Measurements from ENCODE around the gene CLIC6.

CLIC6 gene

GRCh38 chr21:34679051-34679450, 10.3 kb downstream of the CLIC6 start:
- Histone ChIP-seq H3K27me3 (ENCODE audit: control insufficient read depth in 1 of 2, insufficient read depth in 1 of 2, low read length in 2 of 2) (peaks cover 0 to 18% of the 10 kb centered on the region in 2 experiments), H2BK12ac (ENCODE audit: low read length in 2 of 2) (no peak overlapping the region), H3K9ac (ENCODE audit: low read length) (no peak overlapping the region), H2AFZ (ENCODE audit: low read depth, low read length) (no peak overlapping the region), H2BK120ac (ENCODE audit: low read depth, low read length) (no peak overlapping the region), H4K91ac (ENCODE audit: low read length) (no peak overlapping the region), H3K23ac (ENCODE audit: low read length in 2 of 2) (no peak overlapping the region), H3K79me1 (replicated peaks; ENCODE audit: low read length, poor library complexity, severe bottlenecking) (no peaks in the 10 kb centered on the region), H3K14ac (ENCODE audit: low read length in 2 of 2) (no peak overlapping the region), H3K4me2 (ENCODE audit: low read length, poor library complexity, severe bottlenecking) (no peak overlapping the region), H3K4me3 (ENCODE audit: insufficient read depth in 1 of 2, low read depth in 1 of 2, low read length in 2 of 2) (no peak overlapping the region), H2AK5ac (ENCODE audit: low read length, severe bottlenecking) (no peak overlapping the region), H3K18ac (ENCODE audit: low read depth in 1 of 2, low read length in 2 of 2) (no peak overlapping the region), H2BK15ac (ENCODE audit: low read depth, poor library complexity, severe bottlenecking) (no peak overlapping the region), H3K9me3 (ENCODE audit: control insufficient read depth, low read length) (peaks cover 10% of the 10 kb centered on the region), H4K8ac (ENCODE audit: low read length) (no peak overlapping the region), H2BK5ac (ENCODE audit: low read depth, low read length, poor library complexity, severe bottlenecking) (no peak overlapping the region), H3K27ac (ENCODE audit: low read length, poor library complexity, severe bottlenecking) (no peak overlapping the region), H3K4me1 (ENCODE audit: control insufficient read depth, insufficient read depth, low read depth, low read length) (no peaks in the 10 kb centered on the region), H3K4ac (ENCODE audit: low read depth in 1 of 2, low read length in 2 of 2) (no peak overlapping the region), H3K36me3 (ENCODE audit: control insufficient read depth in 1 of 2, insufficient read depth in 2 of 2, low read depth in 1 of 2, low read length in 2 of 2) (no peaks in the 10 kb centered on the region)
- WGBS: 62% methylated on average over 5 of the region's 5 CpGs
- DNase-seq: no peak

- Histone ChIP-seq H4K8ac (ENCODE audit: low read length) (no peak overlapping the region), H3K36me3 (ENCODE audit: control insufficient read depth in 1 of 2, insufficient read depth in 2 of 2, low read depth in 1 of 2, low read length in 2 of 2) (no peaks in the 10 kb centered on the region), H4K91ac (ENCODE audit: low read length) (no peak overlapping the region), H2BK120ac (ENCODE audit: low read depth, low read length) (no peak overlapping the region), H3K4me1 (ENCODE audit: control insufficient read depth, insufficient read depth, low read depth, low read length) (no peaks in the 10 kb centered on the region), H3K18ac (ENCODE audit: low read depth in 1 of 2, low read length in 2 of 2) (no peak overlapping the region), H2AFZ (ENCODE audit: low read depth, low read length) (no peak overlapping the region), H3K4me3 (ENCODE audit: insufficient read depth in 1 of 2, low read depth in 1 of 2, low read length in 2 of 2) (no peak overlapping the region), H3K9me3 (ENCODE audit: control insufficient read depth, low read length) (peaks cover 10% of the 10 kb centered on the region), H3K27ac (ENCODE audit: low read length, poor library complexity, severe bottlenecking) (no peak overlapping the region), H2BK15ac (ENCODE audit: low read depth, poor library complexity, severe bottlenecking) (no peak overlapping the region), H3K27me3 (ENCODE audit: control insufficient read depth in 1 of 2, insufficient read depth in 1 of 2, low read length in 2 of 2) (peaks cover 0 to 20% of the 10 kb centered on the region in 2 experiments), H3K4ac (ENCODE audit: low read depth in 1 of 2, low read length in 2 of 2) (no peak overlapping the region), H2BK5ac (ENCODE audit: low read depth, low read length, poor library complexity, severe bottlenecking) (no peak overlapping the region), H2AK5ac (ENCODE audit: low read length, severe bottlenecking) (no peak overlapping the region), H3K23ac (ENCODE audit: low read length in 2 of 2) (no peak overlapping the region), H3K14ac (ENCODE audit: low read length in 2 of 2) (no peak overlapping the region), H3K9ac (ENCODE audit: low read length) (no peak overlapping the region), H3K79me1 (replicated peaks; ENCODE audit: low read length, poor library complexity, severe bottlenecking) (no peaks in the 10 kb centered on the region), H2BK12ac (ENCODE audit: low read length in 2 of 2) (no peak overlapping the region), H3K4me2 (ENCODE audit: low read length, poor library complexity, severe bottlenecking) (no peak overlapping the region)
- WGBS: 54% methylated on average over 1 of the region's 2 CpGs
- DNase-seq: no peak
Measured at GRCh38 chr21:34684174-34684876, 15.5 kb downstream of the CLIC6 start.

- Histone ChIP-seq H3K9me3 (ENCODE audit: control insufficient read depth, low read length) (no peaks in the 10 kb centered on the region), H3K36me3 (ENCODE audit: control insufficient read depth in 1 of 2, insufficient read depth in 2 of 2, low read depth in 1 of 2, low read length in 2 of 2) (no peaks in the 10 kb centered on the region), H3K4me1 (ENCODE audit: control insufficient read depth, insufficient read depth, low read depth, low read length) (no peaks in the 10 kb centered on the region), H3K4me3 (ENCODE audit: insufficient read depth in 1 of 2, low read depth in 1 of 2, low read length in 2 of 2) (no peak overlapping the region), H3K4ac (ENCODE audit: low read depth in 1 of 2, low read length in 2 of 2) (no peak overlapping the region), H2BK15ac (ENCODE audit: low read depth, poor library complexity, severe bottlenecking) (no peak overlapping the region), H2BK12ac (ENCODE audit: low read length in 2 of 2) (no peak overlapping the region), H2BK5ac (ENCODE audit: low read depth, low read length, poor library complexity, severe bottlenecking) (no peak overlapping the region), H3K4me2 (ENCODE audit: low read length, poor library complexity, severe bottlenecking) (no peak overlapping the region), H3K27me3 (ENCODE audit: control insufficient read depth in 1 of 2, insufficient read depth in 1 of 2, low read length in 2 of 2) (peaks cover 0 to 41% of the 10 kb centered on the region in 2 experiments), H4K8ac (ENCODE audit: low read length) (no peak overlapping the region), H2AK5ac (ENCODE audit: low read length, severe bottlenecking) (no peak overlapping the region), H3K14ac (ENCODE audit: low read length in 2 of 2) (no peak overlapping the region), H2BK120ac (ENCODE audit: low read depth, low read length) (no peak overlapping the region), H3K9ac (ENCODE audit: low read length) (no peak overlapping the region), H3K18ac (ENCODE audit: low read depth in 1 of 2, low read length in 2 of 2) (no peak overlapping the region), H4K91ac (ENCODE audit: low read length) (no peak overlapping the region), H3K79me1 (replicated peaks; ENCODE audit: low read length, poor library complexity, severe bottlenecking) (no peaks in the 10 kb centered on the region), H3K27ac (ENCODE audit: low read length, poor library complexity, severe bottlenecking) (no peak overlapping the region), H2AFZ (ENCODE audit: low read depth, low read length) (no peak overlapping the region), H3K23ac (ENCODE audit: low read length in 2 of 2) (no peak overlapping the region)
- WGBS: no CpG with 5 or more reads among the region's 1 CpG
- no peak for DNase-seq
Measured at GRCh38 chr21:34687065-34687464, 18.3 kb downstream of the CLIC6 start.

DNA sequence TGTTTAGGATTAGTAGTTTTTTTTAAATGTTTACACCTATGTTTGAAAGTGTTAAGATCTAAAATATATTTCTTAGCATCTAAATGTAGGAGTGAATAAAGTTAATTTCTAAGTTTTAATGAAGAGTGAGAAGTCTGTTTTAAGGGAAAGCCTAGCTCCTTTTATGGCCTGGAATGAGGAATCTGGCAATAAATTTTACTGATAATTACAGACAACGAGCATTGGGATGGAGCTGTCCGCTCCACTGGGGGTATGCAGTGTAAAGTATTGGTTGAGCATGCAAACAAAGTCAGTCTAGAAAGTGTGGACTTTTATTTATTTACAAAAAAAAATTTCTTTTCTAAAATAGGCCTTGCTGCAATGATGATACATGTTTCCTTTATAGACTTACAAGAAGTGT, 19.0 kb downstream of the CLIC6 start:
- H3K9ac ChIP-seq (ENCODE audit: low read length): no peak overlapping the region
- 50% methylated on average over 2 of the region's 2 CpGs for WGBS

More for the DNA sequence above, 19.0 kb downstream of the CLIC6 start:
- Histone ChIP-seq H3K4me3 (ENCODE audit: insufficient read depth in 1 of 2, low read depth in 1 of 2, low read length in 2 of 2) (no peak overlapping the region), H3K9me3 (ENCODE audit: control insufficient read depth, low read length) (no peaks in the 10 kb centered on the region), H3K27ac (ENCODE audit: low read length, poor library complexity, severe bottlenecking) (no peak overlapping the region), H4K91ac (ENCODE audit: low read length) (no peak overlapping the region), H4K8ac (ENCODE audit: low read length) (no peak overlapping the region), H3K4me1 (ENCODE audit: control insufficient read depth, insufficient read depth, low read depth, low read length) (no peaks in the 10 kb centered on the region), H2BK12ac (ENCODE audit: low read length in 2 of 2) (no peak overlapping the region), H3K27me3 (ENCODE audit: control insufficient read depth in 1 of 2, insufficient read depth in 1 of 2, low read length in 2 of 2) (peaks cover 0 to 47% of the 10 kb centered on the region in 2 experiments), H3K23ac (ENCODE audit: low read length in 2 of 2) (no peak overlapping the region), H2BK5ac (ENCODE audit: low read depth, low read length, poor library complexity, severe bottlenecking) (no peak overlapping the region), H2AK5ac (ENCODE audit: low read length, severe bottlenecking) (no peak overlapping the region), H2AFZ (ENCODE audit: low read depth, low read length) (no peak overlapping the region), H3K18ac (ENCODE audit: low read depth in 1 of 2, low read length in 2 of 2) (no peak overlapping the region), H3K14ac (ENCODE audit: low read length in 2 of 2) (no peak overlapping the region), H3K79me1 (replicated peaks; ENCODE audit: low read length, poor library complexity, severe bottlenecking) (no peaks in the 10 kb centered on the region), H2BK120ac (ENCODE audit: low read depth, low read length) (no peak overlapping the region), H3K4ac (ENCODE audit: low read depth in 1 of 2, low read length in 2 of 2) (no peak overlapping the region), H3K36me3 (ENCODE audit: control insufficient read depth in 1 of 2, insufficient read depth in 2 of 2, low read depth in 1 of 2, low read length in 2 of 2) (no peaks in the 10 kb centered on the region), H3K4me2 (ENCODE audit: low read length, poor library complexity, severe bottlenecking) (no peak overlapping the region), H2BK15ac (ENCODE audit: low read depth, poor library complexity, severe bottlenecking) (no peak overlapping the region)
- no peak for DNase-seq
